OCI-M1 (cell line): ENCODE measurements around the gene MYOZ3.
A peak's percentile ranks its signal among the peaks of the same experiment; 100 is the strongest.

ENCODE experiments used
- DNase-seq: peaks from one replicate; lab custom pipeline; 2025; lab: John Stamatoyannopoulos, UW

The MYOZ3 gene

DNA sequence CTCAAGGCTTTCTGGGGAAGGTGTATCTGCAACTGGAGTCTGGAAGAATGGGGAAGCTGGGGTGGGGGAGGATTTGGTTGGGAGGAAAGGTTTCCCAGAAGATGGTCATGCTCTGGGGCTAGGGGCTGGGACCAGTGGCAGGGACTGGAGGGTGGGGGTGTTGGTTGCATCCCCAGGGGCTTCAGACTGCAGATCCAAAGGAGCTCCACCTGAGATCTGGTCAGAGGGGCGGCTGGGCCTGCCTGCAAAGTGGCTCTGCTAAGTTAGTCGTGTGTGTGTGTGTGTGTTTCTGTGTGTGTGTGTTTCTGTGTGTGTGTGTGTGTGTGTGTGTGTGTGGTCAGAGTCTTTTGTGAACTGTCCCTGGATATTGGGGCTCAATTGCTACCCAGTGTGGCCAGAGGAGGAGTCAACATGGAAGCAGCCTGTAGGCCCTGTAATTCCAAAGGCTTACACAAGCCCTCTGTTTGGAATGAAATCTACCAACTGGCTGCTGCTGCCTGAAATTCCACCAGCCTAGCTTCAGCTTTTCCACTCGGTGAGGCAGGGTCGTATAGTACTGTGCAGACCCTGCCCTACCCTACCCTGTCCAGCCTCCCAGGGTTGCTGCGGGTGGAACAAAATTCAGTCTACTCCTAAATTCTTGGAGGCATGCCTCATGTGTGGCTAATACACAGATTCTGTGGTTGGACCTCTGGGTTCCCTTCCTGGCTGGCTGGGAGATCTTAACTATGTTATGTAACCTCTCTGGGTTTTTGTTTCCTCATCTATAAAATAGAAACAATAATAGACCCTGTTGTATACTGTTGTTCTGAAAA, 33.1 kb upstream of the MYOZ3 start:
- no peak for DNase-seq

DNA sequence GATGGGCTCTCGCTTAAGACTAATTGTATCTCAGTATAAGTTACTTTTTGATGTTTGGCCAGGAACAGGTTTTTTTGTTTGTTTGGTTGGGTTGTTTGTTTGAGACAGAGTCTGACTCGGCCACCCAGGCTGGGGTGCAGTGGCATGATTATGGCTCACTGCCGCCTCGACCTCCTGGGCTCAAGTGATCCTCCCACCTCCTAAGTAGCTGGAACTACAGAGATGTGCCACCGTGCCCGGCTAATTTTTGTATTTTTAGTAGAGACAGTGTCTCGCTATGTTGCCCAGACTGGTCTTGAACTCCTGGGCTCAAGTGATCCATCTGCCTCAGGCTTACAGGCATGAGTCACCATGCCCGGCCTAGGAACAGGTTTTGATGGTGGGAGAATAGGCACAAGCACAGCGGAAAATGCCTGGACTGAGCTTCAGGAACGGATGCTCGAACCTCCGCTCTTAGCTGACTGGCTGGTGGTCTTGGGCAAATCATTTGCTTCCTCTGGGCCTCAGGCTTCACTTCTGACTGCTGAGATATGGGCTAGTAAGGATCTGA, 32.0 kb upstream of the MYOZ3 start:
- DNase-seq, result no peak

DNA sequence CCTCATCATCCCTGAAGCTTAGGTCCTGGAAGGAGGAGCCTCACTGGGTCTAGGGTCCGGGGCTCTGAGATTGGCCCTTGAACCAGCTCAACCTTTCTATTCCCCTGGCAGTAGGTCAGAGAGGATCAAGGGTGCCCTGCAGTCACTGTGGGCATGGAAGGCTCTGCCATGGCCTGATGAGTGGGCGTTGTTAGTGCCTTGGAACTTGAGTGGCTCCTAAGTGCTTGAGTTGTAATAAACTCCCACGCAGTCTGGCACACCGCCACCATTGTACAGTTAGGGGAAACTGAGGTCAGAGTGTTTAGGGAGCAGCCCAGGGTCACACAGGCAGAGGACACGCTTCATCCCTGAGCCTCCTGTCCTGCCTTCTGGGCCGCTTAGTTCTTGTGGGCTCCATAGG, 31.0 kb upstream of the MYOZ3 start:
- DNase-seq, result no peak

DNA sequence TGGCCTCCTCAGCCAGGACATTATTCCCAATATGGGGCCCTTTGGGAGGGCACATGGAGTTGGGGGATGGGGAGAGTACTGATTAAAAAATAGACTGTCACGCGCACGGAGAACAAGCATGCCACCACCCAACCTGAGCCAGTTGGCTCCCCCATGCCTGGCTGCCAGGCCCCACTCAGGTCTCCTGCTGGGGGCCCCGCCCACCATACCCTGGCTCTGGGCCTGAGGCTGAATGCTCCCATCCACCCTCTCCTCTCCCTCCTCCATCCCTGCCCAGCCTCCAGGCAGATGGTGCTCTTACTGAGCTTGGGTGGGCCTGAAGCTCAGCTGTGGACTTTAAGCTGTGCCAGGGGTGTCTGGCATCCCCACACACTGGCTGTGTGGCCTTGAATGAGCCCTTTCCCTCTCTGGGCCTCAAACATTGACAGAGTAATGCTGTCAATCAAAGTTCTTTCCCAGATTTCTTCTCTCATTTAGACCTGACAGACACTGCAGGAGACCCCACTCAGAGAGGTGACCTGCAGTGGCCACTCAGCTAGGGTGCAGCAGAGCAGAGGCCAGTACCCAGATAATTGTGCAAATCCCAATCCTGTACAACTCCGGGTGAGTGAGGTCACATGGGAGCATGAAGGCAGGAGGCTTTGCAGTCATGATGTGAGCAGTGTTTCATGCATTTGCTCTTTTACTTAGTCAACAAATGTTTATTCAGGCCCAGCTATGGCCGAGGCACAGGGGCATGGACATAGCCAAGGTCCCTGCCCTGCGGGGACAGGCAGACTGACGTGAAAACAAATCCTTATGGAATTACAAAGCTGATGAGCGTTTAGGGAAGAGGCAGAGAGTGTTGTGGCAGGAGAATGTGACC, 30.4 kb upstream of the MYOZ3 start:
- no peak for DNase-seq

DNA sequence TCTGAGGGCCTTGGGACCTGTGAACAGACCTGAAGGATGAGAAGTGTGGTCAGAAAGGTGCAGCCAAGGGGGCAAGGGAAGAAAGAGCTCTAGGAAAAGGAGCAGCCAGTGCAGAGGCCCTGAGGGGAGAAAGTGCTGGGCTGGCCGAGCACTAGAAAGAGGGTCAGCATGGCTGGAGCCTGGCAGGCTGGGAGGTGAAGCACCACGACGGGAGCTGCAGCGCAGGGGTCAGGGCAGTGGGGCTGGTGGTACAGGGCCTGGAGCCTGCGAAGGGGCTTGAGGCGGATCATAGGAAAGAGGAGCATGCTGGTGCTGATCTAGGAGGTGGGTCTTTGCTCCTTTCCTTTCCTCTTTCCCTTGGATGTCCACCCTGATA, 29.7 kb upstream of the MYOZ3 start:
- no peak for DNase-seq

DNA sequence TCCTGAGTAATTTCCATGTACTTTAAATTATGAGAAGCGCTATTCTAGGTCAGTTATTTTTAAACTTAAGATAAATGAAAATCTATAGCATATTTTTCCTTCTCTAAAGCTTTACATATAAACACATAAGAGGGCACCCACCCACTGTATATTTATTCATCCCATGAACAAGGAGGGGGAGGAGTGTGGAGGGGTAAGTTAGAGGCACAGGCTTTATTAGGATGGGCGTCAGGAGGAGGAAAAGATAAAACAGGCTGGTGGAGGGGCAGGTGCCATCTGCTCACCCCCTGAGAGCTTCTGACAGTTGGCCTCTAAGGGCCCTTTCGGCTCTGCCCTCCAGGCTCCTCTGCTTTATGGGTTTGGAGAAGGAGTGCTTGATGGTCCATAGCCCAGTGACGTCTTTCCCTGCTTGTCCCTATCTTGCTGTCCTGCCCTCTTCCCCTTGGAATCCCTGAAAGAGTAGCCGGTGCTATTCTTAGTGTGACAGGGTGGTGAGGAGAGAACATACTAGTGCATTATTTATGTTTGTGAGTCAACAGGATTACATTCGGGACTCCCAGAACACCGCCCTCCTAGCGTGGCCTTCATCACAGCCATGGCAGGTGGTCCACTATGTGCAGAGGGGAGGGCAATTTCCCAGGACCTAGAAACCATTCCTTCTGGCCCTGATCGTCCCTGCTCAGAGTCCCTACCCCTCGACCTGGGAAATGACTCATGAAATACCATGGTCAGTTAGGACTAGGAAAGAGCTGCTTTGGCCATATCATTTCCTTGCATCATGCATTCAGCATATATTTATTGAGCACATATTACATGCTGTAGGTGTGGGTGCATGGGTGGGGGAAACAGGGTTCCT, 28.5 kb upstream of the MYOZ3 start:
- no peak for DNase-seq

DNA sequence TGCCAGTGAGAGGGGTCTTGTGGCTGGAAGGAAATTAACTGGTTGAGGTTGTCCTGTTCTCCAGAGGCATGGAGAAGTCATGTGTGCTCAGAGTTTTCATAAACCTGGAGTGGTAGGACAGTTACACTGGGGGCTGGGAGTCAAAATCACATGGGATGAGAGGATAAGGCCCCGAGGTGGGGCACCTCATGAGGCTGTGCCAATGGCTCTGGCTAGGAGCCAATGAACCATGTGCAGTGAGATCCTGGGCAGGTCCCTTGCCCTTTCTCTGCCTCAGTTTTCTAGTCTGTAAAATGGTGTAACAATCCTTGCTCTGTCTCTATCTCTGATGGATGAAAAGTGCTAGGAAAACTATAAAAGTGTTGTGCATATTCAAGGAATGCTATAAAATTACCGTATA, 27.6 kb upstream of the MYOZ3 start:
- no peak for DNase-seq

DNA sequence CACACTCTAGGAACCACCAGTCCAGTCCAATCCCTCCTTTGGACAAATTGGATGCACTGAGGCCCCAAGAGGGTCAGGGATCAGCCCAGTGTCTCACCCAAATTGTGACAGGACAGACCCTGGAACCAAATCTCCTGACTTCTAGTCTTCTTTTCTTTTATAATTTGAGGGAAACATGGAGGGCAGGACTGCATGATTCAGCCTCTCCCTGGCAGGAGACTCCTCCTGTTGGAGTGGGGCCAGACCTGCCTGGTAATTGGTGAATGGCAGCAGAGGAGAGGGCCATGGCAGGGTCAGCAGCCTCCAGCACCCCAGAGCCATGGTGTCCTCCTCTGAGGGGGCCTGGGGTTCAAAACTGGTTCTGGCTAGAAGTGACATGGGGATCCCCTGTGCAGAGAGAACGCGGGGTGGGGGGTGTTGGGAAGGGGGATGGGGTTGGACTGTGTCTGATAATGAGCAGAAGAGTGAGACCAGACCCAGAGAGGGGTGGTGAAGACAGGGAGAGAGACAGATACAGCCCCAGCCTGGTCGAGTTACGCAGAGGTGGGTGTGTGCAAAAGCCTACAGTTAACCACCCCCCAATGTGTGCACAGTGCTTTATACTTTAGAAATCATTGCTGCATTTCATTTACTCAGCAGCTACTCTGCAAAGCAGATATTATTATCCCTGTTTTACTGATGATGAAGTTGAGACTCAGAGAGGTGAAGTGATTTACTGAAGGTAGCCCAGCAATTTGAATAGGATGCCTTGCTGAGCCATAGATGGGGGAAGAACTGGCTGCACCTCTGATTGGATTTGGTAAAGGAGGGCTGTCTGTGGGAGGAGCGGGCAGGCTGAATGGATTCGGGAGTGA, 24.4 kb upstream of the MYOZ3 start:
- DNase-seq, result no peak

DNA sequence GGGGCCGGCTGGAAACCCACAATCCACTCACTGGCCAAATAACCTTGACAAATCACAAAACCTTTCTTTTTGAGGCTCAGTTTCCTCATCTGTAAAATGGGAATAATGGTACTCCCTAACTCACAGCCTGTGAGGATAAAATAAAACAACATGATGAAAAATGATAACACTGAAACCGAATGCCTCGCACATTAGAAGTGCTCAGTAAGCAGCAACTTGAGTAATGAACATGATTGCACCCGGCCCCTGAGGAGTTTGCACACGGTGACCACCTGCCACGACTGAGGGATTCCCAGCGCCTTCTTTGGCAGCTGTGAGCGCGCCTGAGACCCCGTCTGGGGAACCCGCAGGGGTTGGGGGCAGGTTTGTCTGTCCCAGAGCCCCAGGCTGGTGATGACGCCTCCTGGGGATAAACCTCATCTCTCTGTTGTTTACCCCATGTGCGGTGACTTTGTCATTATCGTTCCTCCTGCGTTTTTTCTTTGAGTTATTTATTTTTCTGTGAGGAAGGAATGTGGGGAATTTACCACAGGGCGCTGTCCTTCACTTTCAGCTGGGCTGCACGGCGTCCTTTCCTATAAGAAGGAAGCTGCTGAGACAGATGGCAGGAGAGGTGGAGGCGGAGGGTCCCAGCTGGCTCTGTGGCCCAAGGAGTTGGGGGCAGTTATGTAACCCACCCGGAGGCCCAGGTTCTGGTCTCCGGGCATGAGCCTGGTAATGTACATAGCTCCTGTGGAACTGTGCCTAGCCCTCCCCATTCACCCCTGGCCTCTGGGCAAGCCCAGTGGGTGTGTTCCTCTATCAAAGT, 23.6 kb upstream of the MYOZ3 start:
- DNase-seq, result no peak

DNA sequence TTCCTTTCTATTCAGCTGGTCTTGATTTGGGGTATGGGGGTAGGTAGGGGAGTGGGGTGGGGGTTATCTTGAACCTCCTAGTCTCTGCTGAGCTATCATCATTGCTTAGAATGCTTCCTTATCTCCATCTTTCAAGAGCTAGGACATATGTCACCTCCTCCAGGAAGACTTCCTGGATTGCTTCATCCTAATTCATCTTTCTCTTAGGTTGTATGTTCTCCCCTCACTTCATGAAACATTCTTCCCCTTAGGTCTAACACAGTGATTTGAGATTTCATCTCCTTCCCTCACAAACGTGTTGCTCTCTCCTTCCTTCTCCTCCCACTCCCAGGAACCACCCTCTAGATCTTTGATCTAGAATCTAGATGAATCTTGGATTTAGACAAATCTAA, 23.0 kb upstream of the MYOZ3 start:
- no peak for DNase-seq

DNA sequence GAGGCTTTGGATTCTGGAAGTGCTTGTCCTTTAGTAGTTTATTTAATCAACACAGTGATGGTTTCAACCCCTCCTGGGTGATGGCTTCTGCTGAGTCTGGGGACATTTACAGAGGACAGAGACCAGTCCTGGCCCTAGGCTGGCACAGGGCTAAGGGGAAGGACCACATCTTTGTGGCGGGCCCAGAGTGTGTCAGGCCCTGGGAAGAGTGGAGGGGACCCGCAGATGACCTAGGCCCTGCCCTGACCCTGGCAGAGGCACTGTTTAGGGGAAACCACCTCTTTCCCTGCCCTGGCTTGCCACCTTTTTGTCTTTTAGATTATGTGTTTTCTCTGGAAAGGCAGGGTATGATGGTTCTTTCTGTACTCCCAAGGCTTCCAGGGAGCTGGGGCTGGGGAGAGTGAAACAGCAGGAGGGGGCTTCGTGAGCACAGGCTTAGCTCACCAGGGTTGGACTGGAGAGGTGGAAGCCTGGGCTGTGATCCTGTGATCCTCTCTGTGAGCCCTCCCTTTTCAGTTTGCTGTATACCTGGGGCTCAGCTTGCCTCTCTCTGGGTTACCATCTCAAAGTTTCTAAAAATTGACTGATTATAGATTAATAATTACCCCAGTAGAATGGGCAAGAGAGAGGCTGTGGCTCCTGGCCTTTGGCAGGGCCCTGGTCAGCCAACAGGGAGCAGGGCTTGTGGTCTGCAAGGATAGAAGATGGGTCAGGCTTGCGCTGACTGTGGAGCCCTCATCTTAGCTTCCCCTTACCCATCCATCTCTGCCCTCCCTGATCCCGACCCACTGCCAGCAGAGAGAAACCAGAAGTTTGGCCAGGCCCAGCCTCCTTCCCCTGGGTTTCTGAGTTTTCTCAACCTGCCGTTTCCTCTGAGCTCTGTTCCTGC, 22.3 kb upstream of the MYOZ3 start:
- DNase-seq, result no peak

DNA sequence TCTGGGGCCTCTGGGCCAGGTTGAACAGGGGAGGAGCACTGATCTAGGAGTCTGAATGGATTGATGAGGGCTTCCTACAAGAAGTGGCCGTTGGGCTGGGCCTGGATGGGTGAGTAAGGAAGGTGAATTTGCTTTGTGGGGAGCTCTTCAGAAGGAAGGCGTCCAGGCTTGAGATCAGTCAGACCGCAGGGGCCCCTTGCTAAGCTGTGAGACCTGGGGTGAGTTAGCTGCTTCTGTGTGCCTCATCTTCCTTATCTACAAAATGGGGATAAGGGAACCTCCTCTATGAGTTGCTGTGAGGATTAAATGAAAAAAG, 21.7 kb upstream of the MYOZ3 start:
- no peak for DNase-seq

DNA sequence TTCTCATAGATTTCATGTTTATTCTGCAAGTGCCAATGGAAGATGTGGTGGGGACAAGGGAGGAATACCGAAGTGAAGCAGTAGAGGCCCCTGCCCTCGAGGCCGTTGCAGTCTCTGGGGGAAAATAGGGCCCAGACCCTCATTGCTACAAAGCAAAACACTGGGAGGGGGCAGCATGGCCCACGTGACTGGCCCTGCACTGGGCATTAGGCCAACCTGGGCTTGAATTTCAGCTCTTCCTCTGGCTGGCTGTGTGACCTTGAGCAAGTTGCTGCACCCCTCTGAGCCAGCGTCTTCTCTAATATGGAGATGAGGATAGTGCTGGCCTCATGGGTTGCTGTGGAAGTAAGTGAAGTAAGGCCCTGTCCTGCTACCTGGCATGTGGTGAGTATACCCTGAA, 21.3 kb upstream of the MYOZ3 start:
- no peak for DNase-seq

DNA sequence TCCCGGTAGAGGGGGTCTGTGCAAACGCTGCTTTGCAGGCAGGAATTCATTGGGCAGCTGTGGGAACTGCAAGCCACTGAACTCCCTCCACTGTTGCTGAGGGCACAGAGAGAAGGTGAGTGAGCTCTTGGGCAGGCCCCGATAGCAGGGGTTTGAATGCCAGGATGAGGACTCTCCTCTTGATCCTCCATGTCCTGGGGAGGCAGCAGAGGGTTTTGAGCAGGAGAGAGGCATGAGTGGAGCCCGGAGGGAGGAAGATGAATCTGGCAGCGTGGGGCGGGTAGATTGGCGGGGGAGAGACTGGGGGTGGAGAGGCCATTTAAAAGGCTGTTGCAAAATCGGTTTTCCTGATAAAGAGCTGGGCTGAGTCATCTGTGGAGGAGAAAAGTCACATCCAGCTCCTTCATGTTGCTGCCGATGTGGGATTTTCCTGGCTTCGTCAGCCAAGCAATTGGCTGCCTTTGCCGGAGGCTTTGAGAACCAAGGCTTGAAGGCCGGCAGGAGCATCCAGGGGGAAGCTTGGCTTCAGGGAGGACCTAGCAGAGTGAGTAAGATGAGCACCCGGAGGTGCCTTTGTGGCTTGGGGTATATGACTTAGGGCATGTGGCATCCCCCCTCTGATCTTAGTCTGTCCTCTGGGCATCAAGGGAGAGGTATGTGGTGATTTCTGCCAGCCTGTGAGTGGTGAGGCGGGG, 20.6 kb upstream of the MYOZ3 start, which contains the start of gene SYNPO:
Gene SYNPO, plus strand, starts transcription at position 350 of the 695 bp plus-strand sequence. CDS start 7,616 bp downstream, outside the sequence.
- peak; percentile 85 for DNase-seq

DNA sequence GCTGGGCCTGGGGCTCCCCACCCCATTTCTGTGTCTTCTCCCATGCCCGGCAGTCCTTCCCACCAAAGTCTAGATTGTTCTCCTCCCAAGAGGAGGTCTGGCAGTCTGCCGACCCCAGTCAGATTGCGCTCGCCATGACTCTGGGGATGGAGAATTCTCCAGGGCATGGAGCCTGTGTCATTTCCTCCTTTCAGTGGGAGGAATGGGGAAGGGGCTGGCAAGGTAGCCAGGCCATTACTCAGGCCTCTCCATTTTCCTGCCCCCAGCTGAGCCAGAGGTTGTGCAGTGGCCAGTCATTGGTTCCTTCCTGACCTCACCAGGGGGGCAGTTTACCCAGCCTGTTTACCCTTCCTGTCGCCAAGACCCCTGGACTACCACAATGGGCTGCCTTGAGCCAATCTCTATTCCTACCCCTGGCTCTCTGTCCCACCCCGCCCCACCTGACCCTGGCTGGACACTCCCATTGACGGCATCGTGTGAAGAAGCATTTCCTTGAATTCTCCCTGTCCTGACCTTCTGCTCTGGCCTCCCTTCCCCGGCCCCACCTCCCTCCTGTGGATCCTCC, 20.0 kb upstream of the MYOZ3 start:
- DNase-seq, result no peak

DNA sequence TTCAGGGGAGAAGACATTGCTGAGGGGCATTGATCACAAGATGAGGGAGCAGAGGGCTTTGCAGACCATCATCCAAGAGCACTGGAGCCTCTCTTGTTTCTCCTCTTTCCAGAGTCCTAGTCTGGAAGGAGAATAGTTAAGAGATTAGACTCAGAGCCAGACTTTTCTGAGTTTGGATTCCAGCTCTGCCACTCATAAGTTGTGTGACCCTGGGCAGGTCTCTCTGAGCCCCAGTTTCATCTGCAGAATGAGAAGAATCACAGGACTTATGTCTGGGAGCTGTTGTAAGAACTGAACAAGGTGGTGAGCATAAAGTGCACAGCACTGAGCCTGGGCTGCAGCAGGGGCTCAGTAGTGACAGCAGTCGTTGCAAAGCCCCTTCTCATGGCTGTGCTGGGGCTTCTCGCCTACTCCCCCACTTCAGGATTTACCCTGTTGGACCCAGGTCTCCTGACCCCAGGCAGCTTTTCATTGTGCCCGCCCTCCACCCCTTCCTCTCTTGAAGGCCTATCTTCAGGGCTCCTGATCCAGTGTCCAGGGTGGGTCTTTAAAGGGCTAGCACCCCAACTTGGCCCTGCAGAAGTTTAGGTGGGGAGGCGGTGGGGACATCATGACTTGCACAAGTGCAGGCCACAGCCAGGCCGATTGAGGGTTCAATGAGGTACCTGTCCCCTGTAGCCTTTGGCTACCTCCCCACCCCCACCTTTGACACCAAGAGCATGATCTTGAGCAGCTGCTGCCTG, 19.1 kb upstream of the MYOZ3 start:
- DNase-seq, result no peak

DNA sequence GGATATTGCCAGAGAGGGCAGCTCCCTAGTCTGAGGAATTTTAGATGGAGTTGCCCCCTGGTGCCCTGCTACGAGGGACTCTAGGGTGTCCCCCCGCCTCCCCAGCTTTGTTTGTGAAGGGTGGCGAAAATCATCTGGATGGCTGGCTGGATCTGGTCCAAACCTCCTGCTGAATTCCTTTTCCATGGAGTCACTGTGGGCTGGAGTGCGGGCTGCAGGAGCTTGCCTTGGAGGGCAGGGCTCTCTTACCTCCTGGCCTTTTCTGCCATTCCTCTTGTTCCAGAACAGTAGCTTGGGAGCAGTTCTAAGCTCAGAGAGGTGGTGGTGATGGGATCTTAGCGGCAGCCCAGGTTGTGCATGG, 18.5 kb upstream of the MYOZ3 start:
- DNase-seq, result no peak
